Adipocyte (in vitro differentiated cells): Measurements from ENCODE around the gene AIFM2.
"Not testable (repeated sequence)": the region's sequence is repeated elsewhere in the genome, so short reads cannot be mapped to it uniquely, and the experiment has no call there.

Experiments used
- DNase-seq: peaks from one replicate; pipeline ENCODE4 v3.0.0-alpha.2; 2015; ENCODE audit warnings: low read depth
- H3K27me3 ChIP-seq: replicated peaks from 2 replicates; pipeline ENCODE4 v1.7.0; 2013; ENCODE audit warnings: mild to moderate bottlenecking, low read length, moderate library complexity; ENCODE audit not compliant: control insufficient read depth, insufficient read depth
- H3K36me3 ChIP-seq: 2 replicates; pipeline ENCODE4 v1.7.0; 2013; ENCODE audit warnings: low read length, mild to moderate bottlenecking, moderate library complexity; ENCODE audit not compliant: control insufficient read depth, insufficient read depth, severe bottlenecking
- H3K4me1 ChIP-seq: 2 replicates; pipeline ENCODE4 v1.7.0; 2013; ENCODE audit warnings: mild to moderate bottlenecking, low read length, moderate library complexity; ENCODE audit not compliant: control insufficient read depth, insufficient read depth
- H3K4me3 ChIP-seq: 2 replicates; pipeline ENCODE4 v1.7.0; 2013; ENCODE audit warnings: mild to moderate bottlenecking, low read length, moderate library complexity
- H3K9ac ChIP-seq: 2 replicates; pipeline ENCODE4 v1.7.0; 2013; ENCODE audit warnings: mild to moderate bottlenecking, low read length, moderate library complexity
- H3K9me3 ChIP-seq: 2 replicates; pipeline ENCODE4 v1.7.0; 2013; ENCODE audit warnings: mild to moderate bottlenecking, low read length, moderate library complexity; ENCODE audit not compliant: control insufficient read depth

Gene AIFM2

GRCh38 chr10:70164163-70164562 is 31.5 kb upstream of the AIFM2 start:
- Histone ChIP-seq H3K9ac (no peak overlapping the region), H3K4me3 (no peak overlapping the region), H3K27me3 (no peaks in the 10 kb centered on the region), H3K36me3 (peaks cover 76% of the 10 kb centered on the region), H3K4me1 (peaks cover 85% of the 10 kb centered on the region), H3K9me3 (no peaks in the 10 kb centered on the region)
- DNase-seq: no peak

- Histone ChIP-seq H3K9ac (no peak overlapping the region), H3K4me3 (peak overlapping the region; percentile 61), H3K4me1 (peaks cover 88% of the 10 kb centered on the region), H3K27me3 (no peaks in the 10 kb centered on the region), H3K9me3 (no peaks in the 10 kb centered on the region), H3K36me3 (peaks cover 83% of the 10 kb centered on the region)
- DNase-seq: no peak
These were observed 30.8 kb upstream of the AIFM2 start for GRCh38 chr10:70163448-70163847.

- peak overlapping the region; percentile 61 for H3K4me3 ChIP-seq
- H3K36me3 ChIP-seq: peaks cover 80% of the 10 kb centered on the region
- no peaks in the 10 kb centered on the region for H3K27me3 ChIP-seq
- H3K9me3 ChIP-seq: no peaks in the 10 kb centered on the region
- H3K9ac ChIP-seq: peak overlapping the region; percentile 21
- H3K4me1 ChIP-seq: peaks cover 91% of the 10 kb centered on the region
- no peak for DNase-seq
These were observed 30.2 kb upstream of the AIFM2 start for GRCh38 chr10:70162892-70163201.

- Histone ChIP-seq H3K4me1 (peaks cover 91% of the 10 kb centered on the region), H3K36me3 (peaks cover 80% of the 10 kb centered on the region), H3K9ac (peak overlapping the region; percentile 65), H3K4me3 (peak overlapping the region; percentile 61), H3K27me3 (no peaks in the 10 kb centered on the region), H3K9me3 (no peaks in the 10 kb centered on the region)
- DNase-seq: peak; percentile 23
These were observed 29.7 kb upstream of the AIFM2 start for GRCh38 chr10:70162151-70162891.

GRCh38 chr10:70160798-70161197 is 28.2 kb upstream of the AIFM2 start:
- peaks cover 82% of the 10 kb centered on the region for H3K36me3 ChIP-seq
- no peaks in the 10 kb centered on the region for H3K27me3 ChIP-seq
- peaks cover 93% of the 10 kb centered on the region for H3K4me1 ChIP-seq
- DNase-seq: no peak
- H3K9ac ChIP-seq: no peak overlapping the region
- no peaks in the 10 kb centered on the region for H3K9me3 ChIP-seq
- H3K4me3 ChIP-seq: peak overlapping the region; percentile 24

- peaks cover 85% of the 10 kb centered on the region for H3K36me3 ChIP-seq
These were observed 26.7 kb upstream of the AIFM2 start for GRCh38 chr10:70159366-70159765.

GRCh38 chr10:70158113-70158512 is 25.5 kb upstream of the AIFM2 start:
- H3K36me3 ChIP-seq: peaks cover 85% of the 10 kb centered on the region
- H3K27me3 ChIP-seq: no peaks in the 10 kb centered on the region
- peaks cover 90% of the 10 kb centered on the region for H3K4me1 ChIP-seq
- H3K9ac ChIP-seq: peak overlapping the region; percentile 73
- no peaks in the 10 kb centered on the region for H3K9me3 ChIP-seq
- peak overlapping the region; percentile 36 for H3K4me3 ChIP-seq
- DNase-seq: no peak

More at GRCh38 chr10:70159366-70159765, 26.7 kb upstream of the AIFM2 start:
- not testable (repeated sequence) for H3K4me3 ChIP-seq, DNase-seq, H3K9ac ChIP-seq, H3K9me3 ChIP-seq, H3K27me3 ChIP-seq
- H3K4me1 ChIP-seq: peaks cover 96% of the 10 kb centered on the region

- no peaks in the 10 kb centered on the region for H3K27me3 ChIP-seq
- H3K9ac ChIP-seq: peak overlapping the region; percentile 6
- no peak overlapping the region for H3K4me3 ChIP-seq
- peaks cover 65% of the 10 kb centered on the region for H3K4me1 ChIP-seq
- DNase-seq: no peak
- H3K36me3 ChIP-seq: peaks cover 92% of the 10 kb centered on the region
- H3K9me3 ChIP-seq: no peaks in the 10 kb centered on the region
These were observed 22.7 kb upstream of the AIFM2 start for GRCh38 chr10:70155255-70155838.

- Histone ChIP-seq H3K36me3 (peaks cover 55% of the 10 kb centered on the region), H3K9me3 (no peaks in the 10 kb centered on the region), H3K4me3 (no peak overlapping the region), H3K9ac (no peak overlapping the region), H3K4me1 (peaks cover 32% of the 10 kb centered on the region), H3K27me3 (no peaks in the 10 kb centered on the region)
- DNase-seq: no peak
These were observed 15.9 kb upstream of the AIFM2 start for GRCh38 chr10:70148516-70148915.

- Histone ChIP-seq H3K36me3 (peaks cover 44% of the 10 kb centered on the region), H3K4me3 (peak overlapping the region; percentile 84), H3K9me3 (no peaks in the 10 kb centered on the region), H3K27me3 (no peaks in the 10 kb centered on the region), H3K9ac (peak overlapping the region; percentile 93), H3K4me1 (peaks cover 31% of the 10 kb centered on the region)
- DNase-seq: no peak
These were observed 14.6 kb upstream of the AIFM2 start for GRCh38 chr10:70147259-70147625.

- Histone ChIP-seq H3K4me1 (peaks cover 31% of the 10 kb centered on the region), H3K27me3 (no peaks in the 10 kb centered on the region), H3K9me3 (no peaks in the 10 kb centered on the region), H3K36me3 (peaks cover 39% of the 10 kb centered on the region), H3K4me3 (peak within 1 kb of the TSS; percentile 84), H3K9ac (peak within 1 kb of the TSS; percentile 93)
- DNase-seq: peak; percentile 99
These were observed 14.0 kb upstream of the AIFM2 start, which contains the start of gene TYSND1 for GRCh38 chr10:70146489-70147258. TSS of gene TYSND1 (minus strand) at chr10:70146700. CDS start at chr10:70146586, 114 bp downstream.
